GM23338 (cell line): Measurements from ENCODE around the gene ALG1L2.

Experiments
- CREB1 ChIP-seq: fragments of 250-450 bp; sonication (Bioruptor Pico); IDR thresholded peaks from 2 replicates; pipeline ENCODE4 v1.5.0; 2020; ENCODE audit warnings: low read depth, mild to moderate bottlenecking, moderate library complexity
- CTCF ChIP-seq, 2 experiments: fragments of 200-600 bp in 1 of 2; sonication (generic) in 1 of 2; conservative IDR thresholded peaks; 2 replicates each; pipeline versions ENCODE4 v1.5.1 to v1.6.1; 2016 to 2017; ENCODE audit warnings: antibody characterized with exemption in 2 of 2, low read depth in 2 of 2, mild to moderate bottlenecking in 2 of 2, moderate library complexity in 1 of 2
- EZH2 ChIP-seq: fragments of 200-600 bp; sonication (generic); IDR thresholded peaks from one replicate; pipeline ENCODE4 v1.8.0; 2017; ENCODE audit warnings: antibody characterized with exemption, mild to moderate bottlenecking, low read depth; ENCODE audit not compliant: unreplicated experiment
- JUNB ChIP-seq: IDR thresholded peaks from one replicate; pipeline ENCODE4 v1.6.1; 2016; ENCODE audit warnings: antibody characterized with exemption; ENCODE audit not compliant: unreplicated experiment
- POLR2AphosphoS5 ChIP-seq: IDR thresholded peaks from 2 replicates; pipeline ENCODE4 v1.6.1; 2016; ENCODE audit warnings: antibody characterized with exemption, low read depth
- REST ChIP-seq: IDR thresholded peaks from one replicate; pipeline ENCODE4 v1.6.1; 2018; ENCODE audit warnings: antibody characterized with exemption; ENCODE audit not compliant: unreplicated experiment

GRCh38 chr3:130091958-130092357 lies 10.3 kb downstream of the ALG1L2 start:
- no peak for TF ChIP-seq CTCF (conservative IDR thresholded peaks at IDR 0.05; ENCODE audit: low read depth in 2 of 2)
- no peak for TF ChIP-seq CREB1 (CRISPR knock-in tag)
- no peak for TF ChIP-seq REST
- TF ChIP-seq JUNB, result no peak
- TF ChIP-seq POLR2AphosphoS5, result no peak
- no peak for TF ChIP-seq EZH2
